K562 (cell line): ENCODE results near the gene HEPHL1. TPM values are rescaled to one million over a fixed set of nuclear protein-coding genes. Genes with fewer than 3 reads are reported as not detected.

Source experiments
- ATAC-seq: fragments of 200-7000 bp; cut with Tn5 transposase; 3 replicates; pipeline ENCODE4 v1.9.1; 2020; ENCODE audit warnings: moderate library complexity
- BruUV-seq: library from RNA; stranded (reverse); fragments of 400-500 nt; replicated peaks from 2 replicates; lab custom pipeline; 2021; lab: Mats Ljungman, UMichigan
- CTCF ChIA-PET: fragments of 300-600 bp; formaldehyde crosslinking; extraction: SDS; loops from one replicate; lab custom pipeline; 2021; ENCODE audit warnings: low intra/inter-chr PET ratio; lab: Yijun Ruan, JAX
- POLR2A ChIA-PET: fragments of 300-600, 350-650 bp; sonication (Branson Sonifier 250); formaldehyde crosslinking; extraction: SDS; loops from one replicate; lab custom pipeline; 2021; ENCODE audit warnings: antibody characterized with exemption, inconsistent platforms; lab: Yijun Ruan, JAX
- DNase-seq, 4 experiments: peaks; one replicate each; pipeline versions ENCODE4 v3.0.0 to v3.0.0-alpha.2; 2011 to 2018; ENCODE audit warnings: low spot score in 3 of 4, mixed read lengths in 3 of 4; ENCODE audit errors: extremely low read depth in 1 of 4
- FAIRE-seq: peaks from 2 replicates; lab custom pipeline; 2011; peaks lifted over from hg19 to GRCh38; lab: Jason Lieb, UNC
- H2AFZ ChIP-seq: 2 replicates; pipeline ENCODE4 v1.6.0; 2011; ENCODE audit warnings: low read depth, low read length, control low read depth, inconsistent platforms
- H3K27ac ChIP-seq: fragments of 200-600 bp; 3 replicates; pipeline ENCODE4 v1.8.0; 2011; ENCODE audit warnings: low read depth, mild to moderate bottlenecking, control low read depth, inconsistent platforms, low read length, moderate library complexity, mixed read lengths; ENCODE audit errors: extremely low read depth
- H3K27me3 ChIP-seq, 2 experiments: fragments of 300-600 bp in 1 of 2; 2 replicates in 1 of 2; 3 replicates in 1 of 2; pipeline versions ENCODE4 v1.6.0 to v1.8.0; 2011; ENCODE audit warnings: inconsistent platforms in 2 of 2, low read length in 2 of 2, mild to moderate bottlenecking in 1 of 2, mixed read lengths in 1 of 2, moderate library complexity in 1 of 2; ENCODE audit not compliant: control insufficient read depth in 2 of 2, insufficient read depth in 2 of 2
- H3K36me3 ChIP-seq: fragments of 300-600 bp; 3 replicates; pipeline ENCODE4 v1.8.0; 2011; ENCODE audit warnings: mild to moderate bottlenecking, low read length, inconsistent platforms; ENCODE audit not compliant: control insufficient read depth, insufficient read depth
- H3K4me1 ChIP-seq, 2 experiments: fragments of 200-600 bp in 1 of 2; replicated peaks in 1 of 2; 2 replicates in 1 of 2; 3 replicates in 1 of 2; pipeline versions ENCODE4 v1.5.1 to v1.8.0; 2011; ENCODE audit warnings: inconsistent platforms in 2 of 2, low read length in 2 of 2, mild to moderate bottlenecking in 1 of 2, mixed read lengths in 1 of 2, moderate library complexity in 1 of 2; ENCODE audit not compliant: control insufficient read depth in 2 of 2, insufficient read depth in 2 of 2
- H3K4me2 ChIP-seq: 2 replicates; pipeline ENCODE4 v1.6.1; 2011; ENCODE audit warnings: low read length, control low read depth, inconsistent platforms, mixed read lengths; ENCODE audit not compliant: insufficient read depth
- H3K4me3 ChIP-seq: fragments of 200-600 bp; sonication (generic), shearing (Covaris generic); 2 replicates; pipeline ENCODE4 v1.5.1; 2016; ENCODE audit warnings: control low read depth, inconsistent platforms
- H3K79me2 ChIP-seq: fragments of 200-600 bp; 3 replicates; pipeline ENCODE4 v1.8.0; 2011; ENCODE audit warnings: low read length, inconsistent platforms; ENCODE audit not compliant: control insufficient read depth, insufficient read depth
- H3K9ac ChIP-seq, 2 experiments: 2 replicates each; pipeline versions ENCODE4 v1.6.0 to v1.6.1; 2011; ENCODE audit warnings: low read depth in 2 of 2, low read length in 2 of 2, control low read depth in 1 of 2, inconsistent platforms in 1 of 2, mild to moderate bottlenecking in 1 of 2, mixed read lengths in 1 of 2; ENCODE audit not compliant: insufficient read depth in 1 of 2
- H3K9me1 ChIP-seq: one replicate; pipeline ENCODE4 v1.6.0; 2011; ENCODE audit warnings: inconsistent platforms, mild to moderate bottlenecking, low read length, moderate library complexity; ENCODE audit not compliant: control insufficient read depth, insufficient read depth
- H3K9me3 ChIP-seq: replicated peaks from 2 replicates; pipeline ENCODE4 v1.5.1; 2011; ENCODE audit warnings: low read depth, low read length, inconsistent platforms; ENCODE audit not compliant: control insufficient read depth, insufficient read depth
- H4K20me1 ChIP-seq: replicated peaks from 2 replicates; pipeline ENCODE4 v1.6.1; 2011; ENCODE audit warnings: low read length, inconsistent platforms, mixed read lengths; ENCODE audit not compliant: control insufficient read depth, insufficient read depth
- GATA2 ChIP-seq: sonication (generic); formaldehyde crosslinking; IDR thresholded peaks from 2 replicates; pipeline ENCODE4 v1.4.0; 2020; ENCODE audit warnings: mild to moderate bottlenecking, missing genetic modification reagents
- HDAC8 ChIP-seq: fragments of 450-650 bp; IDR thresholded peaks from 2 replicates; pipeline ENCODE4 v1.6.1; 2016; ENCODE audit warnings: mild to moderate bottlenecking, missing genetic modification characterization, moderate library complexity, missing compliant biosample characterization
- KLF1 ChIP-seq: fragments of 450-650 bp; IDR thresholded peaks from 2 replicates; pipeline ENCODE4 v1.6.1; 2016; ENCODE audit warnings: missing genetic modification characterization, missing compliant biosample characterization
- MBD2 ChIP-seq: sonication (generic); IDR thresholded peaks from 2 replicates; pipeline ENCODE4 v1.6.1; 2016; ENCODE audit warnings: low read depth, borderline replicate concordance
- POLR2A ChIP-seq: fragments of 450-650 bp; conservative IDR thresholded peaks from 2 replicates; pipeline ENCODE4 v1.6.1; 2016
- TEAD2 ChIP-seq: fragments of 450-650 bp; IDR thresholded peaks from 2 replicates; pipeline ENCODE4 v1.6.1; 2016; ENCODE audit warnings: missing genetic modification characterization, control low read depth, missing compliant biosample characterization
- YY1 ChIP-seq, 3 experiments: IDR thresholded peaks; 2 replicates each; pipeline ENCODE4 v1.6.1; 2011; ENCODE audit warnings: low read length in 2 of 3, mild to moderate bottlenecking in 2 of 3, moderate library complexity in 2 of 3, borderline replicate concordance in 1 of 3, control low read depth in 1 of 3, low read depth in 1 of 3; ENCODE audit not compliant: insufficient read depth in 3 of 3, insufficient replicate concordance in 2 of 3, control insufficient read depth in 1 of 3, insufficient read length in 1 of 3; ENCODE audit errors: extremely low read depth in 1 of 3
- ZNF174 ChIP-seq: fragments of 250-450 bp; sonication (Bioruptor Pico); IDR thresholded peaks from 2 replicates; pipeline ENCODE4 v1.4.0; 2020; ENCODE audit warnings: mild to moderate bottlenecking
- ZNF507 ChIP-seq: conservative IDR thresholded peaks from 2 replicates; pipeline ENCODE4 v1.6.1; 2017; ENCODE audit warnings: missing genetic modification characterization, missing compliant biosample characterization
- WGBS: fragments of 100-300 bp; shearing (Covaris generic); methylation state at CpG from one replicate; pipeline ENCODE4 v1.1.6; 2016; ENCODE audit warnings: low coverage, mixed read lengths; ENCODE audit not compliant: insufficient coverage; ENCODE audit errors: missing lambda C conversion rate; 5-methylcytosine and 5-hydroxymethylcytosine counted together
- in situ Hi-C: fragments of 300-500 bp; cut with MboI; formaldehyde crosslinking; loops from 4 replicates; pipeline ENCODE4 v1.15.0; 2018; ENCODE audit warnings: inconsistent platforms, mixed read lengths
- intact Hi-C: fragments of 100-400 bp; cut with micrococcal nuclease; formaldehyde crosslinking; loops from 2 replicates; pipeline ENCODE4 v1.14.2; 2022
- polyA plus RNA-seq, 8 experiments: library from polyadenylated mRNA; depleted of rRNA in 4 of 8; stranded (reverse) in 5 of 8; unstranded in 3 of 8; fragments of >200 nt; fragmentation: Nextera tagmentation in 2 of 8; fragmentation: Illumina TruSeq in 1 of 8; extraction: Ambion mirVana in 2 of 8; extraction: Trizol in 1 of 8; gene quantifications; 2 replicates each; pipeline versions ENCODE4 v1.2.1 to v1.2.3, GENCODE V29; 2011 to 2014; ENCODE audit warnings: inconsistent platforms in 1 of 8, missing spikeins in 1 of 8
- total RNA-seq, 7 experiments: library from RNA; depleted of rRNA in 6 of 7; stranded (reverse); fragments of >200 nt in 6 of 7; fragmentation: Illumina TruSeq in 2 of 7; extraction: Trizol in 2 of 7; gene quantifications; 2 replicates each; pipeline versions ENCODE4 v1.2.1 to v1.2.3, GENCODE V29; 2011 to 2021; ENCODE audit warnings: low replicate concordance in 1 of 7
- TF ChIP-seq, protein P1 (sequence below): sonication (generic); formaldehyde crosslinking; IDR thresholded peaks from 2 replicates; pipeline ENCODE4 v1.8.1; 2023; ENCODE audit warnings: mild to moderate bottlenecking, missing genetic modification reagents, moderate library complexity
- TF ChIP-seq, protein P2 (sequence below): fragments of 250-450 bp; sonication (Bioruptor Pico); IDR thresholded peaks from 2 replicates; pipeline ENCODE4 v1.4.0; 2020; ENCODE audit warnings: mild to moderate bottlenecking
- TF ChIP-seq, protein P3 (sequence below): fragments of 450-650 bp; IDR thresholded peaks from 2 replicates; pipeline ENCODE4 v1.6.1; 2017; ENCODE audit warnings: antibody characterized with exemption
- TF ChIP-seq, protein P4 (sequence below), 3 experiments: fragments of 200-800 bp in 1 of 3; sonication (Bioruptor generic) in 1 of 3; sonication (generic) in 1 of 3; formaldehyde crosslinking in 1 of 3; IDR thresholded peaks; 2 replicates each; pipeline versions ENCODE4 v1.6.1 to v1.8.0; 2016 to 2022; ENCODE audit warnings: mild to moderate bottlenecking in 2 of 3, missing compliant biosample characterization in 2 of 3, missing genetic modification characterization in 2 of 3, missing genetic modification reagents in 1 of 3

Gene HEPHL1
- total and polyA plus RNA-seq, 9 of the 15 experiments (the other 6 are each of a cell fraction or from before 2014, with no cell fraction given), result 0.01 TPM; not detected in 8

DNA sequence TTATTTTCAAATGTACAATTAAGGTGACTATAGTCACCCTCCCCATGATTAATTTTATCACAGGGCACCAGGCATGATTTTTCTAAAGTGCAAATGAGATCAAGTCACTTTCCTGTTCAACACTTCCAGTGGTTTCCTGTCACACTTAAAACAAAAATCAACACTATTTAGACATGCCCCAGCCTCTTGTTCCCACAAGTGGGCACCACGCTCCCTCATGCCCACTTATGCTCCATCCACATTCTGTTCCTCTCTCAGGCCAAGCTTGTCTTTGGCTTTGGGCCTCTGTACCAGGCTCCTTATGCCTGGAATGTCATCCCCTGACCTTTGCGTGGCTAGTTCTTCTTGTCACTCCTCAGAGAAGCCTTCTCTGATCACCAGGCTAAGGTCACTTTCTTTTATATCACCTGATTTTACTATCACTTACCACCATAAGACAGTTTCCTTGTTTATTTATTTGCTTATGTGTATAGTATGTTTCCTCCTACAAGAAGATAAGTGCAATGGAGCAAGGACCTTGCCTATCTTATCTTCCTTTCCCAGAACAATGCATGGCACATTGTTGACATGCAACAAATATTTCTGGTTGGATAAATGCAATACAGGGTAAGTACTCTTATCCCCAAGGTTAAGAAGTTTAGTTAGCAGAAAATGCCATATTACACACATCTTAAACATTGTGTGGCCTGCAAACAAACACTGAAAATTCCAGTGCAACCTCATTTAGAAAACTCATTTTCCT is 56.6 kb downstream of the HEPHL1 start (continued):
- no peak for TF ChIP-seq GATA2 (CRISPR knock-in tag)
- TF ChIP-seq, protein P1, sequence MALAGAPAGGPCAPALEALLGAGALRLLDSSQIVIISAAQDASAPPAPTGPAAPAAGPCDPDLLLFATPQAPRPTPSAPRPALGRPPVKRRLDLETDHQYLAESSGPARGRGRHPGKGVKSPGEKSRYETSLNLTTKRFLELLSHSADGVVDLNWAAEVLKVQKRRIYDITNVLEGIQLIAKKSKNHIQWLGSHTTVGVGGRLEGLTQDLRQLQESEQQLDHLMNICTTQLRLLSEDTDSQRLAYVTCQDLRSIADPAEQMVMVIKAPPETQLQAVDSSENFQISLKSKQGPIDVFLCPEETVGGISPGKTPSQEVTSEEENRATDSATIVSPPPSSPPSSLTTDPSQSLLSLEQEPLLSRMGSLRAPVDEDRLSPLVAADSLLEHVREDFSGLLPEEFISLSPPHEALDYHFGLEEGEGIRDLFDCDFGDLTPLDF (CRISPR knock-in tag), result no peak
- TF ChIP-seq, all 486 proteins: peak for 47

DNA sequence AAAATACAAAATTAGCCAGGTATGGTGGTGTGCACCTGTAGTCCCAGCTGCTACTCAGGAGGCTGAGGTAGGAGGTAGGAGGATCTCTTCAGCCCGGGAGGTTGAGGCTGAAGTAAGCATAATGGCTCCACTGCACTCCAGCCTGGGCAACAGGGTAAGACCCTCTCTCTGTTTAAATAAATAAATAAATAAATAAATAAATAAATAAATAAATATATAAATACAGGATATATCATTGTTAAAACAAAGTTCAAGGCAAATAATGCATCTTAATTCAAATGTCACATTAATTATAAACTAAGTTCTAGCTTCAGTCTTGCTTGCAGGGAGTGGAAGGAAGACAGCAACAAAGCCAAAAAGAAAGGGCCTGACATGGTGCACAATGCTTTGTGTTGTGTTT is 63.0 kb downstream of the HEPHL1 start:
- Histone ChIP-seq H3K36me3 (no peaks in the 10 kb centered on the region), H3K4me1 (peaks cover 0 to 6% of the 10 kb centered on the region in 2 experiments; a peak in 1 of 5 replicates), H3K27ac (no peak overlapping the region), H3K9me1 (no peaks in the 10 kb centered on the region), H3K79me2 (no peaks in the 10 kb centered on the region), H3K4me3 (no peak overlapping the region), H4K20me1 (no peaks in the 10 kb centered on the region), H3K4me2 (no peak overlapping the region), H2AFZ (no peak overlapping the region), H3K27me3 (peaks cover 0 to 13% of the 10 kb centered on the region in 2 experiments; a peak in 3 of 5 replicates), H3K9ac (no peak overlapping the region), H3K9me3 (no peaks in the 10 kb centered on the region)
- FAIRE-seq (no peak), ATAC-seq (no peak), DNase-seq (no peak)
- in situ Hi-C loops (no loop called here), intact Hi-C loops (no loop called here)
- no TSS peak for BruUV-seq
- ChIA-PET CTCF (no interaction called here), POLR2A (no interaction called here)
- WGBS, result 0% methylated on average over 1 of the region's 1 CpG
- TF ChIP-seq HDAC8 (no peak), MBD2 (no peak), ZNF507 (tag) (no peak), TEAD2 (tag) (no peak), KLF1 (no peak), POLR2A (no peak), ZNF174 (CRISPR knock-in tag) (no peak), YY1 (IDR thresholded peaks at IDR 0.05; ENCODE audit: borderline replicate concordance in 1 of 3, control insufficient read depth in 1 of 3, extremely low read depth in 1 of 3, insufficient read depth in 3 of 3, insufficient read length in 1 of 3, insufficient replicate concordance in 2 of 3, low read depth in 1 of 3, low read length in 2 of 3) (no peak)
- TF ChIP-seq, protein P2, sequence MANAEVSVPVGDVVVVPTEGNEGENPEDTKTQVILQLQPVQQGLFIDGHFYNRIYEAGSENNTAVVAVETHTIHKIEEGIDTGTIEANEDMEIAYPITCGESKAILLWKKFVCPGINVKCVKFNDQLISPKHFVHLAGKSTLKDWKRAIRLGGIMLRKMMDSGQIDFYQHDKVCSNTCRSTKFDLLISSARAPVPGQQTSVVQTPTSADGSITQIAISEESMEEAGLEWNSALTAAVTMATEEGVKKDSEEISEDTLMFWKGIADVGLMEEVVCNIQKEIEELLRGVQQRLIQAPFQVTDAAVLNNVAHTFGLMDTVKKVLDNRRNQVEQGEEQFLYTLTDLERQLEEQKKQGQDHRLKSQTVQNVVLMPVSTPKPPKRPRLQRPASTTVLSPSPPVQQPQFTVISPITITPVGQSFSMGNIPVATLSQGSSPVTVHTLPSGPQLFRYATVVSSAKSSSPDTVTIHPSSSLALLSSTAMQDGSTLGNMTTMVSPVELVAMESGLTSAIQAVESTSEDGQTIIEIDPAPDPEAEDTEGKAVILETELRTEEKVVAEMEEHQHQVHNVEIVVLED (CRISPR knock-in tag), result no peak
- TF ChIP-seq, protein P3, sequence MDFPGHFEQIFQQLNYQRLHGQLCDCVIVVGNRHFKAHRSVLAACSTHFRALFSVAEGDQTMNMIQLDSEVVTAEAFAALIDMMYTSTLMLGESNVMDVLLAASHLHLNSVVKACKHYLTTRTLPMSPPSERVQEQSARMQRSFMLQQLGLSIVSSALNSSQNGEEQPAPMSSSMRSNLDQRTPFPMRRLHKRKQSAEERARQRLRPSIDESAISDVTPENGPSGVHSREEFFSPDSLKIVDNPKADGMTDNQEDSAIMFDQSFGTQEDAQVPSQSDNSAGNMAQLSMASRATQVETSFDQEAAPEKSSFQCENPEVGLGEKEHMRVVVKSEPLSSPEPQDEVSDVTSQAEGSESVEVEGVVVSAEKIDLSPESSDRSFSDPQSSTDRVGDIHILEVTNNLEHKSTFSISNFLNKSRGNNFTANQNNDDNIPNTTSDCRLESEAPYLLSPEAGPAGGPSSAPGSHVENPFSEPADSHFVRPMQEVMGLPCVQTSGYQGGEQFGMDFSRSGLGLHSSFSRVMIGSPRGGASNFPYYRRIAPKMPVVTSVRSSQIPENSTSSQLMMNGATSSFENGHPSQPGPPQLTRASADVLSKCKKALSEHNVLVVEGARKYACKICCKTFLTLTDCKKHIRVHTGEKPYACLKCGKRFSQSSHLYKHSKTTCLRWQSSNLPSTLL, result no peak
- TF ChIP-seq, protein P4, sequence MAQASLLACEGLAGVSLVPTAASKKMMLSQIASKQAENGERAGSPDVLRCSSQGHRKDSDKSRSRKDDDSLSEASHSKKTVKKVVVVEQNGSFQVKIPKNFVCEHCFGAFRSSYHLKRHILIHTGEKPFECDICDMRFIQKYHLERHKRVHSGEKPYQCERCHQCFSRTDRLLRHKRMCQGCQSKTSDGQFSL (CRISPR knock-in tag; IDR thresholded peaks at IDR 0.05), result no peak
- TF ChIP-seq, protein P4 (tag; IDR thresholded peaks at IDR 0.05), result no peak
